DMS153 (cell line): ENCODE measurements around the gene FADS3.

Source experiments
- DNase-seq: peaks from one replicate; lab custom pipeline; 2025; lab: John Stamatoyannopoulos, UW

FADS3 gene

GRCh38 chr11:61891331-61892084, at the start of gene FADS3:
Gene FADS3 (minus strand): TSS chr11:61891545. CDS start chr11:61891381, 164 bp downstream.
- DNase-seq: peak; percentile 65

GRCh38 chr11:61940466-61940865, 49.1 kb upstream of the FADS3 start:
- no peak for DNase-seq

GRCh38 chr11:61935861-61936260, 44.5 kb upstream of the FADS3 start:
- no peak for DNase-seq

- DNase-seq: no peak
Observed at GRCh38 chr11:61930933-61931332, 39.6 kb upstream of the FADS3 start.

- DNase-seq: no peak
Observed at GRCh38 chr11:61928606-61929005, 37.3 kb upstream of the FADS3 start.

- no peak for DNase-seq
Observed at GRCh38 chr11:61927501-61927900, 36.2 kb upstream of the FADS3 start.

GRCh38 chr11:61926235-61926634, 34.9 kb upstream of the FADS3 start:
- no peak for DNase-seq

- no peak for DNase-seq
Observed at GRCh38 chr11:61925736-61926135, 34.4 kb upstream of the FADS3 start.

GRCh38 chr11:61924064-61924455, 32.7 kb upstream of the FADS3 start:
- no peak for DNase-seq

GRCh38 chr11:61923166-61924063, 32.1 kb upstream of the FADS3 start:
- DNase-seq: no peak

- DNase-seq: no peak
Observed at GRCh38 chr11:61922539-61922938, 31.2 kb upstream of the FADS3 start.

- DNase-seq: no peak
Observed at GRCh38 chr11:61921446-61921845, 30.1 kb upstream of the FADS3 start.

GRCh38 chr11:61919705-61920631, 28.6 kb upstream of the FADS3 start:
- no peak for DNase-seq

- DNase-seq: no peak
Observed at GRCh38 chr11:61918938-61919704, 27.8 kb upstream of the FADS3 start.

GRCh38 chr11:61918251-61918937, 27.0 kb upstream of the FADS3 start:
- no peak for DNase-seq

GRCh38 chr11:61917334-61918109, 26.2 kb upstream of the FADS3 start, which contains the start of gene RAB3IL1:
Gene RAB3IL1 (minus strand): TSS chr11:61917566. CDS start chr11:61917367, 199 bp downstream.
- DNase-seq: no peak

GRCh38 chr11:61916737-61917333, 25.5 kb upstream of the FADS3 start:
- DNase-seq: no peak

- no peak for DNase-seq
Observed at GRCh38 chr11:61914471-61915171, 23.3 kb upstream of the FADS3 start.
